GM19455 (cell line): ENCODE measurements around the gene PACS1.
"Not testable (repeated sequence)": the region's sequence is repeated elsewhere in the genome, so short reads cannot be mapped to it uniquely, and the experiment has no call there.

Experiments used
- ATAC-seq: cut with Tn5 transposase; IDR thresholded peaks from one replicate; pipeline ENCODE4 v1.9.1; 2021; ENCODE audit not compliant: unreplicated experiment

The PACS1 gene

GRCh38 chr11:66069715-66070603 is at the start of gene PACS1:
PACS1 (plus strand) TSS chr11:66070272; CDS start chr11:66070487, 215 bp downstream.
- peak; percentile 47 for ATAC-seq

DNA sequence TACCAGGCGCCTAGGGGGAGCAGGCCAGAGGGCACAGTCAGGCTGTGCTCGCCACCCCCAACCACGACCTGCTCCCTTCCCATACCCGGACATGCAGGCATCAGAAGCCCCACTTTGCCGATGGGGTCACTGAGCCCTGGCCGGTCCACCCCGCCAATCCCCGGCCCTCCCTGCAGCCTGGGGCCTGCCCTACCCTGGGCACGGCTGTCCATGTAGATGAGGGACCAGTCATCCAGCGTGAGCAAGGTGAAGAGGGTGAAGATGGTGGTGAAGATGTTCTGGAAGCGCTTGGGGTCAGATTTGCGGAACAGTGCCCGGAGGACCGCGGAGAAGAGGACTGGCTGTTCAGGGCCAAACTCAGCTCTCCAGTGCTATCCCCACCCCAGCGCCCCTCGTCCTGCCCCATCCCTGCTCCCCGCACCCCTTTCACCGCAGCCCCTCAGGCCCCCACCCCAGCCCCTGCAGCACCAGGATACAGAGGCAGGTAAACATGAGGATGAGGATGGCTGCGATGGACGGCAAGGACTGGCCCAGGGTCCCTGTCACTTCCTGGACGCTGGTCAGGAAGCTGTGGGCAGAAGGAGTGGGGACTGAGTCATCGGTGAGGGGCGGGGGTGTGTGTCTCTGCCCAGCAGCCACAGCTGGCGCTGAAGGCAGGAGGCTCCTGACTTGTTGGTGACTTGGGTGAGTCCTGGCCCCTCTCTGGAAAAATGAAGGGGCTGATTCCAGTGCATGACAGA is 49.3 kb upstream of the PACS1 start:
- no peak for ATAC-seq

GRCh38 chr11:66022401-66023185 is 47.5 kb upstream of the PACS1 start:
- no peak for ATAC-seq

DNA sequence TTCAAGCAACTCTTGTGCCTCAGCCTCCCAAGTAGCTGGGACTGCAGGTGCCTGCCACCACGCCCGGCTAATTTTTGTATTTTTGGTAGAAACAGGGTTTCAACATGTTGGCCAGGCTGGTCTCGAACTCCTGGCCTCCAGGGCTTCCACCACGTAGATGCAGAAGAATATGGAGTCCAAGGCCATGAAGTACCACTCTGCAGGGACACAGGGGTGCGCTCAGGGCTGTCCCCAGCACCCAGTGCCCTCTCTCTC is 47.0 kb upstream of the PACS1 start:
- ATAC-seq = not testable (repeated sequence)

GRCh38 chr11:66026017-66026529 is 44.0 kb upstream of the PACS1 start, which contains the start of gene CATSPER1:
CATSPER1 (minus strand) TSS chr11:66026479; CDS start chr11:66026379, 100 bp downstream.
- ATAC-seq = no peak

GRCh38 chr11:66032957-66033735 is 36.9 kb upstream of the PACS1 start:
- ATAC-seq = no peak

DNA sequence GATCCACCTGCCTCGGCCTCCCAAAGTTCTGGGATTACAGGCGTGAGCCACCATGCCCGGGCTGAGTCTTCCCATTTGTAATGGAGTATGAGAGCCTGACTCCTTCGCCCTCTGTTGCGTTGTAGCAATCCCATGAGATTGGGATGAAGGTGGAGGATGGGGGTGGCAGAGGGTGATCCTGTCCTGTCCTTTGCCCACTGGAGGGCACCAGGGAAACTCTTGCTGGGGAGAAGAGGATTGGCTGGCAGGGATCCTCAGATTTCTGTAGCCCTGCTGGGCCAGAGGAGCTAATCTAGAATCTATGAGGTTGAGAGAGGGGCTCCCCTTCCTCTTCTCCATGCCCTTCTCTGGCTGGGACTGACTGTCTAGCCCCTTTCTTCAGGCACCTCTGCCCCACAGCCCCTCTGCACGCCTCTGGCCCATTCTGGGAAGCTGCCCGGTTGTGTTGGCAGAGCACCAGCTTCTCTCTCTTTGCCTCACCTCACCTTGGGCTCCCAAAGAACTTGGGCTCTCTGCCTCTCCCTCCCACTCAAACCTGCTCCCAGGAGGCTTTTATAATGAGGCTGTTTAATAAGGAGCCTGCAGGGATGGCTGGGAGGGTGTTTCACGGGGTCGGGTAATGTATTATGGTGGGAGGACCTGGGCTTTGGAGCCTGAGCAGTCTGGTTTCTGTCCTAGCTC is 34.3 kb upstream of the PACS1 start:
- ATAC-seq = no peak

DNA sequence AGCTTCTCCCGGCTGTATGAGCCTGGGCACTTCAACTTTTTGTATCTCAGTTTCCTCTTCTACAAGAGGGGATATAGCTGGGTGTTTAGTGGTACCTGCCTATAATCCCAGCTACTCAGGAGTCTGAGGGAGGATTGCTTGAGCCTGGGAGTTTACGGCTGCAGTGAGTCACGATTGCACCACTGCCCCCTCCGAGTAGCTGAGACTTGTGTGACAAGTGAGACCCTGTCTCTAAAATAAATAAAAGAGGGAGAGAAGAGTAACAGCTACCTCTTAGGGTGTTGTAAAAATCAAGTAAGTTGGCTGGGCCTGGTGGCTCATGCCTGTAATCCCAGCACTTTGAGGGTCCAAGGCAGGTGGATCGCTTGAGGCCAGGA is 33.8 kb upstream of the PACS1 start:
- ATAC-seq = no peak

- no peak for ATAC-seq
Observed at GRCh38 chr11:66037327-66037726, 32.7 kb upstream of the PACS1 start.

GRCh38 chr11:66039765-66040164 is 30.3 kb upstream of the PACS1 start:
- ATAC-seq = no peak

DNA sequence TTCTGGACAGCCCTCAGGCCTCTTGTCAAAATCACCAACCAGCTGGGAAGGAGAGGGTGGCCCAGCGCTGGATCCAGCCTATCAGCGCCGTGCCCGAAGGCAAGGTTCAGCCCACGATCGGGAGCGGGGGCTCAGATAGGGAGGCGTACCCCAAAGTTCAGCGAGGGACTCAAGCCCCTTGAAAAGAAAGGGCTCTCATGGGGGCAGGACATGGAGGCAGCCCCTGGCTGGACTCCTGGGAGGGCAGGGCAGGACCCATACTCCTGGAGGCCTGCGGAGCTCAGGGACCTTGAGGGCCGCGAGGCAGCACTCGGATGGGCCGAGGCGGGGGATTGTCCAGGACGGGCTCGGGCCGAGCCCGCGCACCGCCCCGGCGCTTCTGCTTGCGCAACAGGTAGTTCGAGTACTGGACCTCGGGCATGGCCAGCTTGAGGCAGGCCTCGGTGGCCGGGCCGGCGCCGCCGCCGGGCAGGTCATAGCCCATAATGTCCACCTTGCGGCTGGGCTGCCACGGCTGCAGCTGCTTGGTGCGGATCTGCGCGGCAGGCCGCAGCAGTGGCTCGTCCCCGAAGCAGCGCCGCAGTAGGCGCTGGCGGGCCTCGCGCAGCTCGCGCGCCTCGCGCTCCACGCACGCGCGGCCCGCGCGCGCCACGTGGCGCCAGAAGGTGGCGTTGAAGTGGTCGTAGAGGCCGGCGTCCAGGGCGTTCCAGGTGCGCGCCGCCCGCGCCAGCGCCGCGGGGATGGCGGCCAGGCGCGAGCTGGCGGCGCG is 27.7 kb upstream of the PACS1 start:
- no peak for ATAC-seq

DNA sequence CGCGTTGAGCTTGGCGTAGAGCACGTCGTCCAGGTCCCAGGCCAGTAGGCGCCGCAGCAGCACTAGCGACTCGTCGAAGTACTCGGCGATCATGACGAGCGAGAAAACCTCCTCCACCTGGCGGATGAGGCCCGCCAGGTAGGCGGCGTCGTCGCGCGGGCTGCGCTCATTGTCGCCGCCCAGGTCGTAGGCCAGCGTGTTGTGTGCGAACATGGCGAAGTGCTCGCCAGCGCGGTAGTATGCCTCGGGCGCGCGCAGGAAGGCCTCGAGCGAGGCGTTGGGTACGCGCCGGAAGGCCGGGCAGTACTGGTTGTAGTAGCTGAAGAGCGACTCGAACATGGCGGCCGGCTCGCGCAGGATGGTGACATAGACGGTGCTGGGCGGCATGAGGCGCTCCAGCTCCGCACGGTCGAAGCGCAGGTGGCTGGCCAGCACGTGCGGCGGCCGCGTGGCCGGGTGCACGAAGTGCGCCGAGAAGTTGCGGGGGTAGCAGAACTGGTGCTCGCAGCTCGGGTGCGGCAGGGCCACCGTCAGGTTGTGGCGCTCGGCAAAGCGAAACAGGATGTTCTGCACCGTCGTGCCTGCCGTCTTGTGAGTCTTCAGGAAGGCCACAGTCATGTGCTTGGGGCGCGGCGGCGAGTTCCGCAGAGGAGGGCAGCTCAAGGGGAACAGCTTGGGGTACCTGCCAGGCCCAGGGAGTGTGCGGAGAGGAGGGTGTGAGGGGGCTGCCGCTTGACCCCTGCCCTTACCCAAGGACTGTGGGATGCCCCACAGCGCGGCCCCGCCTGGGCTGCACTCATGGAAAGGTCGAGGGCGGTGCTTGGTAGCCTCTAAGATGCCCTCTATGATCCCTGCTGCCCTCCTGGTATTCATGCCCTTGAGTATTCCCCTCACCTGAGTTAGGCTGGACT is 26.8 kb upstream of the PACS1 start:
- no peak for ATAC-seq

GRCh38 chr11:66044757-66045156 is 25.3 kb upstream of the PACS1 start:
- ATAC-seq = no peak

GRCh38 chr11:66045177-66045639 is 24.9 kb upstream of the PACS1 start:
- no peak for ATAC-seq

- ATAC-seq = no peak
Observed at GRCh38 chr11:66046901-66047300, 23.2 kb upstream of the PACS1 start.

DNA sequence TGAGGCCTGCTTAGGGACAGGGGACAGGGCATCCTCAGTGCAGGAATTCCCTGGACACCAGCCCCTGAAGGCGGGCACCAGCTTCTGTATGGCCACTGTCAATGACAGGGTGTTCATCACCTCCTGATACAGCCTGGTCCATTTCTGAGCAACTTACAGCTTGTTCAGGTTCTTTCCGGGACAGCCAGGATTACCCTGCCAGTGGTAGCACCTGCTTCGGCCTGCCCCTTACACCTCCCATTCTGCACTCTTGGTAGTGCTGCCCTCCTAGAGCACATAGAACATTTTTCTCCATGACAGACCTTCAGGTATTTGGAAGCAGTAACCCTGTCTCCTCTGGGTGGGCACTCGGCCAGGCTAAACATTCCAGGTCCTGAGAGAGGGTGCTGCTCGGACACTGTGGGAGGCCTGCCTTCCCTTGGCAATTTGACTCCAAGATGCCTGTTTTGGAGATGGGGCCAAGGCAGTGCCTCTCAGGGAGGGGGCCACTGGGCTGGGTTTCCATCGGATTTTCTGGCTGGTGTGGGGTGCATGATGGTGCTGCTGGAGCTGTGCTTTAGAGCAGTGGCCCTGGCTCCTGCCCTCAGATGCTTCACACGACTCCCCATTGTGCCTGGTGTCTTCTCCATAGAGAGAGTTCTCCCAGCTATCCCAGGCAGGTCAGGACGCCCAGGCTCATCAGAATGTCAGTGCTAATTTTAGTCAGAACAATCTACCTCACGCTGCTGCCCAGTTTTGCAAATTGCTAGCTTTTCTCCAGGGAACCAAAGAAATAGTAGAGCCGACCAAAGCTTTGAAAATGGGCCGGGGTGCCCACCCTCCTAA is 22.3 kb upstream of the PACS1 start:
- ATAC-seq = no peak
